OCI-LY3 (cell line): ENCODE measurements around the gene KRT16.
"Not testable (repeated sequence)": the region's sequence is repeated elsewhere in the genome, so short reads cannot be mapped to it uniquely, and the experiment has no call there.

Experiments used
- H2AFZ ChIP-seq: fragments of 200-600, 300-600 bp; shearing (Covaris generic); 2 replicates; pipeline ENCODE4 v1.6.0; 2014; ENCODE audit warnings: antibody characterized with exemption, low read depth, low read length
- H3K27ac ChIP-seq: fragments of 200-600, 300-600 bp; sonication (generic); 2 replicates; pipeline ENCODE4 v1.5.1; 2014; ENCODE audit warnings: mild to moderate bottlenecking, low read length, moderate library complexity, mixed read lengths
- H3K27me3 ChIP-seq: fragments of 200-600, 300-600 bp; sonication (generic); 2 replicates; pipeline ENCODE4 v1.6.1; 2014; ENCODE audit warnings: low read depth, low read length, mixed read lengths
- H3K36me3 ChIP-seq: fragments of 200-600, 300-600 bp; sonication (generic); replicated peaks from 2 replicates; pipeline ENCODE3; 2014; ENCODE audit warnings: low read depth, low read length, mixed read lengths
- H3K4me1 ChIP-seq: fragments of 300-600, 200-600 bp; sonication (generic); 2 replicates; pipeline ENCODE4 v1.6.1; 2014; ENCODE audit warnings: low read length, mixed read lengths
- H3K4me2 ChIP-seq: fragments of 200-600, 300-600 bp; sonication (generic); 2 replicates; pipeline ENCODE4 v1.6.1; 2014; ENCODE audit warnings: low read length, mixed read lengths
- H3K4me3 ChIP-seq: fragments of 300-600, 200-600 bp; sonication (generic); 2 replicates; pipeline ENCODE4 v1.5.1; 2014; ENCODE audit warnings: antibody characterized with exemption, mild to moderate bottlenecking, low read length, moderate library complexity
- H3K79me2 ChIP-seq: fragments of 300-600, 200-600 bp; shearing (Covaris generic); 2 replicates; pipeline ENCODE4 v1.6.1; 2014; ENCODE audit warnings: mild to moderate bottlenecking, low read length, mixed read lengths
- H3K9ac ChIP-seq: fragments of 300-600, 200-600 bp; shearing (Covaris generic); 2 replicates; pipeline ENCODE4 v1.6.0; 2014; ENCODE audit warnings: mild to moderate bottlenecking, low read length, moderate library complexity
- H3K9me3 ChIP-seq: fragments of 200-600, 300-600 bp; shearing (Covaris generic); 2 replicates; pipeline ENCODE4 v1.6.1; 2014; ENCODE audit warnings: low read length, mixed read lengths; ENCODE audit not compliant: insufficient read depth
- H4K20me1 ChIP-seq: fragments of 200-600, 300-600 bp; sonication (generic); 2 replicates; pipeline ENCODE4 v1.6.1; 2016; ENCODE audit warnings: low read length, mixed read lengths; ENCODE audit not compliant: insufficient read depth
- CTCF ChIP-seq: fragments of 200-600, 300-600 bp; sonication (generic); IDR thresholded peaks from 2 replicates; pipeline ENCODE4 v1.5.1; 2014; ENCODE audit warnings: antibody characterized with exemption, low read length, low read depth
- EZH2phosphoT487 ChIP-seq: fragments of 200-600 bp; shearing (Covaris generic); IDR thresholded peaks from 2 replicates; pipeline ENCODE4 v1.6.1; 2018; ENCODE audit warnings: antibody characterized with exemption, mixed run types, low read depth

Gene KRT16

GRCh38 chr17:41612376-41613160, at the start of gene KRT16:
Gene KRT16 (minus strand): TSS chr17:41612767. CDS start chr17:41612688, 79 bp downstream.
- not testable (repeated sequence) for H3K27ac ChIP-seq, H2AFZ ChIP-seq

GRCh38 chr17:41660221-41660711, 47.7 kb upstream of the KRT16 start:
- H3K4me2 ChIP-seq = no peak overlapping the region
- H3K9ac ChIP-seq = no peak overlapping the region
- H3K27ac ChIP-seq = no peak overlapping the region
- no peak overlapping the region for H3K4me3 ChIP-seq
- no peak overlapping the region for H2AFZ ChIP-seq
- peaks cover 10% of the 10 kb centered on the region; the same call in 1 of the 2 replicates for H3K27me3 ChIP-seq
- H3K79me2 ChIP-seq = no peaks in the 10 kb centered on the region
- no peaks in the 10 kb centered on the region for H3K36me3 ChIP-seq
- TF ChIP-seq CTCF (no peak), EZH2phosphoT487 (no peak)
- no peaks in the 10 kb centered on the region for H3K9me3 ChIP-seq
- peaks cover 14% of the 10 kb centered on the region for H3K4me1 ChIP-seq
- H4K20me1 ChIP-seq = no peaks in the 10 kb centered on the region

More at GRCh38 chr17:41612376-41613160, at the start of gene KRT16:
- not testable (repeated sequence) for H3K36me3 ChIP-seq, H4K20me1 ChIP-seq, H3K4me1 ChIP-seq, H3K79me2 ChIP-seq, H3K9me3 ChIP-seq, H3K4me3 ChIP-seq, H3K4me2 ChIP-seq, H3K9ac ChIP-seq
- H3K27me3 ChIP-seq = peaks cover 13% of the 10 kb centered on the region; the same call in 1 of the 2 replicates

- H3K36me3 ChIP-seq = no peaks in the 10 kb centered on the region
- no peaks in the 10 kb centered on the region for H3K9me3 ChIP-seq
- H4K20me1 ChIP-seq = no peaks in the 10 kb centered on the region
- H3K27me3 ChIP-seq = peaks cover 10% of the 10 kb centered on the region; the same call in 1 of the 2 replicates
- H3K4me2 ChIP-seq = no peak overlapping the region
- H3K4me3 ChIP-seq = no peak overlapping the region
- H3K79me2 ChIP-seq = no peaks in the 10 kb centered on the region
- H2AFZ ChIP-seq = no peak overlapping the region
- H3K4me1 ChIP-seq = peaks cover 11% of the 10 kb centered on the region
- TF ChIP-seq CTCF (no peak), EZH2phosphoT487 (no peak)
- no peak overlapping the region for H3K27ac ChIP-seq
- no peak overlapping the region for H3K9ac ChIP-seq
Observed at GRCh38 chr17:41659427-41660212, 47.1 kb upstream of the KRT16 start.

GRCh38 chr17:41658846-41659245, 46.3 kb upstream of the KRT16 start:
- no peak overlapping the region for H3K4me3 ChIP-seq
- H2AFZ ChIP-seq = no peak overlapping the region
- peaks cover 11% of the 10 kb centered on the region for H3K4me1 ChIP-seq
- H3K27me3 ChIP-seq = peaks cover 6% of the 10 kb centered on the region; the same call in 1 of the 2 replicates
- TF ChIP-seq CTCF (no peak), EZH2phosphoT487 (no peak)
- no peaks in the 10 kb centered on the region for H3K79me2 ChIP-seq
- no peaks in the 10 kb centered on the region for H3K36me3 ChIP-seq
- no peaks in the 10 kb centered on the region for H4K20me1 ChIP-seq
- H3K27ac ChIP-seq = no peak overlapping the region
- no peaks in the 10 kb centered on the region for H3K9me3 ChIP-seq
- H3K4me2 ChIP-seq = no peak overlapping the region
- H3K9ac ChIP-seq = no peak overlapping the region
